Measurements from ENCODE around the gene BEX3.

BEX3 gene

GRCh38 chrX:103423955-103424638, 47.8 kb downstream of the BEX3 start:
- Mint-ChIP-seq H3K27ac (no peak overlapping the region), H3K27me3 (no peaks in the 10 kb centered on the region), H3K4me3 (no peak overlapping the region), H3K9me3 (no peaks in the 10 kb centered on the region), H3K4me1 (ENCODE audit: low read depth) (no peaks in the 10 kb centered on the region), H3K36me3 (ENCODE audit: low read depth) (no peaks in the 10 kb centered on the region)

Measured in stimulated activated naive CD8-positive, alpha-beta T cell treated with anti-CD3 and anti-CD28 coated beads, Interleukin-15, Interleukin-2, amounts not matched to agents 100 ng/mL and 50 ng/mL, for 24 hours (primary cell).